Upper lobe of left lung (tissue), 4 donors: ENCODE results near the gene CYTH3.

Source experiments
- CTCF ChIP-seq, 6 experiments: fragments of 450-650 bp in 4 of 6; fragments of 200-600 bp in 2 of 6; sonication (generic) in 2 of 6; IDR thresholded peaks; one replicate each; pipeline ENCODE4 v1.5.1; 2016 to 2019; ENCODE audit warnings: antibody characterized with exemption in 6 of 6
- POLR2AphosphoS5 ChIP-seq, 2 donors: sonication (generic); formaldehyde crosslinking; IDR thresholded peaks; one replicate each; pipeline ENCODE4 v1.5.1; 2017; ENCODE audit warnings: antibody characterized with exemption in 2 of 2

- TF ChIP-seq POLR2AphosphoS5 (IDR thresholded peaks at IDR 0.05), result no peak
- TF ChIP-seq CTCF (IDR thresholded peaks at IDR 0.05), result no peak
Observed at GRCh38 chr7:6188389-6188788, 84.0 kb downstream of the CYTH3 start.
